Measurements from ENCODE around the gene CEBPZOS. TPM values are rescaled to one million over a fixed set of nuclear protein-coding genes. Genes with fewer than 3 reads are reported as not detected.
"Not testable (repeated sequence)": the region's sequence is repeated elsewhere in the genome, so short reads cannot be mapped to it uniquely, and the experiment has no call there.

CEBPZOS gene
- total RNA-seq, 1 donor from 2014 or later = 4.6 TPM

DNA sequence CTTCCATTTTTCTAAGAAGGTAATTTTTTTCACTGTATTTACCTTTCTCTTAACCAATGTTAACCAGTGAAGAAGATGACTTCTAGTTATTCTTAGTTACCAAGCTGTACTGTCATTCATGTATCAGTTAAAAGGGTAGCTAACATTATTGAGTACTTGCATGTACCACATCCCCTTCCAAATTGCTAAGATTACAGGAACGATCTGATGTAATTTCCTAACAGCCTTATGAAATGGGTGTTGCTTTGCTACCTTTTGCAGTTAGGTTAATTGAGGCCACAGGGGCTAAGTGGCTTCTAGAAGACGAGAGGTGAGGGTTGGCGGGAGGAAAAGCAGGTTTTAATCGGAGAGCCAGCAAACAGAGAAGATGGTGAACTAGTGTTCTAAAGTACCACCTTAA is 6.0 kb upstream of the CEBPZOS start:
- DNase-seq (ENCODE audit: low read depth in 2 of 2) = no peak

DNA sequence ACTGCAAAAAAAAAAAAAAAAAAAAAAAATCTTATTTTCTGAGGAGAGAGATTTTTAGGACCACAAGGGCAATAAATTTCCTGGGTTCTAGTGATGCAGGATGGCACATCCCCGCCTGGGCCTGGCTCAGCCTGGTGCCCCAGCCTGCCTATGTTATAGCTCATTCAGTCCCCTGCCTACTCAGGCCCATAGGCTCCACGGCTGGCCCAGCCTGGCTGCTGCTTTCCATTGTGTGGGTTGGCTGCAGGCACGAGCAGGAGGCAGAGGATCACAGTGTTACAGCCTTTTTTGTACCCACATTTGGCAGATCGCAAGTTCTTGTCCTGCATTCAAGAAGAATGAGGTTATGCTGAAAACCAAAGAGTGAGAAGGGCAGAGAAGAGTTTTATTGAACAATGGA is 5.0 kb upstream of the CEBPZOS start:
- no peak for DNase-seq (ENCODE audit: low read depth in 2 of 2)

DNA sequence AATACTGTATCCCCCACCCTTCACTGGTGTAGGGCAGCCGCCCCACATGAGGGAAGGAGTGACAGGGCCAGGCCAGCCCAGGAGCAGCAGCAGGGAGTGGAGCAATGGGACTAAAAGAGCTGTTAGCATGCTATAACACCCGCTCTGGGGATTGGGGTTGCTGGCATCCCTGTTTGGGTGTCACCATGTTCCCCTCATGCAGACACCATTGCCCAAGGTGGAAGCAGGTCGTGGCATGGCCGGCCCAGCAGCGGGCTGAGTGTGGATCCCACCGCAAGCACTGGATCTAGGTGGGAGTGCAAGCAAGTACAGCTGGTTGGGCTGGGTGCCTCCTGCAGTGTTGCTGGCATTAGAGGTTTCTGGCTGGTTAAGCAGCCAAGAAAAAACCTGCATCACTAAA is 4.5 kb upstream of the CEBPZOS start:
- no peak for DNase-seq (ENCODE audit: low read depth in 2 of 2)

DNA sequence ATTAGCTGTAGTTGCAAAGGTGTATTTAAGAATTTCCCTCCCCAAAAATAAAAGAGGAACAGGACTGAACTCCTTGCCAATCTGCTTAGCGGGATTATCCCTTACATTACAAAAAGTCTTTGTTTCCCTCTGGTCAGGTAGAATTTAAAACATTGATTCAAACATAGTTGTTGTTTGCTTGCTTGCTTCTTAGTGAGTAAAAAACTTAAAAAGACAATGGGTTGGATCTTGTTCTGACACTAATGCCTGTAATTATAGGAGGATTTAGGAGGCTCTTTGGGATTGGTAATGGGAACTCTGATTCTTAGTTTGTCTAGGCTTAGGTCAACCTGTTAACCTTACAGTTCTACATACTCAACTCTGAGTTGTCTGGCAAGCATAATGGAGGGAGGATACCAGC is 3.7 kb upstream of the CEBPZOS start:
- no peak for DNase-seq (ENCODE audit: low read depth in 2 of 2)

DNA sequence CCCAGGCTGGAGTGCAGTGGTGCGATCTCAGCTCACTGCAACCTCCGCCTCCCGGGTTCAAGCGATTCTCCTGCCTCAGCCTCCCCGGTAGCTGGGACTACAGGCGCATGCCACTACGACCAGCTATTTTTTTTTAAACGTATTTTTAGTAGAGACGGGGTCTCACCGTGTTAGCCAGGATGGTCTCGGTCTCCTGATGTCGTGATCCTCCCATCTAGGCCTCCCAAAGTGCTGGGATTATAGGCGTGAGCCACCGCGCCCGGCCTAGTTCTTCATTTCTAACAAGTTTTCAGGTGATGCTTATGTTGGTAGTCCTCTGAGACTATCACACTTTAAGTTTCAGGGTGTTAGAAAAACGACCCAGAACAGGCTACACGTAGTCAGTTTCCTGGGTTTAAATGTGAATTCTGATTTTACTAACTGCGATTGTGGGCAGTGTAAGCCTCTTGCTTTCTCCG is 405 bp upstream of the CEBPZOS start:
- not testable (repeated sequence) for DNase-seq (ENCODE audit: low read depth in 2 of 2)

DNA sequence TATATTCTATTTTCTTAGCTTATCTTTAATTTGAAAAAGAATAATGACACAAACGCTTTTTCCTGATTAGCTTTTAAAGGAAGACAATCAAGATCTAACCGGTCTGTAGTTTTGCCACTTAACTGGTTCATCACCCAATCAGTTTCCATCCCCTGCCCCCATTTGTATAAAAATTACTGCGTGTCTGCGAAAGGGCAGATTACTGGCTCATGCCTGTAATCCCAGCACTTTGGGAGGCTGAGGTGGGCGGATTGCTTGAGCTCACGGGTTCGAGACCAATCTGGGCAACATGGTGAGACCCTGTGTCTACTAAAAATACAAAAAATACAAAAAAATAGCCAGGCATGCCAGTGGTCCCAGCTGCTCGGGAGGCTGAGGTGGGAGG is 2.4 kb downstream of the CEBPZOS start:
- no peak for DNase-seq (ENCODE audit: low read depth in 2 of 2)

DNA sequence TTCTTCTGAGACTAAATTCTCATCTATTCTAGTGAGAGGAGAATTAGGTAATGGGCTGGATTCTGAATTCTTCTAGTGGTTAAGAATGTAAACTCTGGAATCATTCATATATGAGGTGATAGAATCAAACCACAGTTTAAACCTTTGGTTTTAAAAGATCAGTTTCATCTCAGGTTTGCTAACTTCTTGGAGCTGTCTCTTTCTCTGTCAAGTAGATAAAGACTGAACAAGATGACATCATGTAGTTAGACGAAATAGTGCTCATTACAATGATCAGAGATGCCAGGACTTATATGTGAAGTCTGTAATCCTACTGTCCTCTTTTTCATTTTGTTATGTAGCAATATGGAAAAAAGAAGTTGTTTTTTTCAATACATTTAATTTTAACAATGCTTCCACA is 4.9 kb downstream of the CEBPZOS start:
- DNase-seq (ENCODE audit: low read depth in 2 of 2) = no peak

DNA sequence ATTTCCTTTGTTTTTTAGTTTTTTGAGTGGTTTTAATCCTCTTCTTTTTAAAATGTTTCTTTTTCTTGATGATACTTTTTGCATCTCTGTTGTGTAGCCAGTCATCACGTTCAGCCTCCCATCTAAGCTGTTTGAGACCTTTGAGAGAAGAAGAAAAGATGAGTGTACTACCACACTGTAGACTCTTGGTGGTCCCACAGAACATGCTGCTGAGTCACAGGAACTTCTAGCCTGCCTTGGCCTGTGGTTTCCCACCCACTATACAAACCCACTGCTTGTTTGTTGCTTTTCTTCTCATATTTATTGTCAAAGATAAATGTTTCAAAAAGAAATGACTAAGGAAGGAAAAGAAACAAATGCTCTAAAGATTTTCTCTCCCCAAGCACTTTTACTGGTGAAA is 5.5 kb downstream of the CEBPZOS start:
- DNase-seq (ENCODE audit: low read depth in 2 of 2) = peak in 1 of 2 donors; percentile 10

DNA sequence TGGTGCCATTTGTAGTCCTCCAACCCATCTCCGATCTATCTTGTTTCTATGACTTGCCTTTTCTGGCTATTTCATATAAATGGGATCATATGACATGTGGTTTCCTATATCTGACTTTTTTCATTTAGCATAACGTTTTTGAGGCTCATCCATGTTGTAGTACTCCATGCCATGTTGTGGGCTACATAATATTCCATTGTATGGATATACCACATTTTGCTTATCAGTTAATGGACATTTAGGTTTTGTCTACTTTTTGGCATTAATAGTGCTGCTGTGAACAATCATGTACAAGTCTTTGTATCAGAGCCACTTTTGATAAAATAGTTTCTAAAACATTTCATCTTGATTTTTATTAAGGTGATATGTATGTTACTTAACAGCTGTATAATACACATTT is 7.4 kb downstream of the CEBPZOS start:
- no peak for DNase-seq (ENCODE audit: low read depth in 2 of 2)

DNA sequence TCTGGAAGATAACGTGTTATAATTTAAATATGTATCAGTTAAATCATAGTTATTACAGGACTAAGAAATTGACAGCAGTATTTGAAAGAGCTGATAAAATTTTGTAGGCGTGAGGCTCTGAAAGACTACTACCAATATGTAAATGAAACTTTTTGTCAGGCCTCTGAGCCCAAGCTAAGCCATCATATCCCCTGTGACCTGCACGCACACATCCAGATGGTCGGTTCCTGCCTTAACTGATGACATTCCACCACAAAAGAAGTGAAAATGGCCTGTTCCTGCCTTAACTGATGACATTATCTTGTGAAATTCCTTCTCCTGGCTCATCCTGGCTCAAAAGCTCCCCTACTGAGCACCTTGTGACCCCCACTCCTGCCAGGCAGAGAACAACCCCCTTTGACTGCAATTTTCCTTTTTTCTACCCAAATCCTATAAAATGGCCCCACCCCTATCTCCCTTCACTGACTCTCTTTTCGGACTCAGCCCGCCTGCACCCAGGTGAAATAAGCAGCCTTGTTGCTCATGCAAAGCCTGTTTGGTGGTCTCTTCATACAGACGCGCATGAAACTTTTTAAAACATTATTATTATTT is 8.9 kb downstream of the CEBPZOS start:
- not testable (repeated sequence) for DNase-seq (ENCODE audit: low read depth in 2 of 2)

DNA sequence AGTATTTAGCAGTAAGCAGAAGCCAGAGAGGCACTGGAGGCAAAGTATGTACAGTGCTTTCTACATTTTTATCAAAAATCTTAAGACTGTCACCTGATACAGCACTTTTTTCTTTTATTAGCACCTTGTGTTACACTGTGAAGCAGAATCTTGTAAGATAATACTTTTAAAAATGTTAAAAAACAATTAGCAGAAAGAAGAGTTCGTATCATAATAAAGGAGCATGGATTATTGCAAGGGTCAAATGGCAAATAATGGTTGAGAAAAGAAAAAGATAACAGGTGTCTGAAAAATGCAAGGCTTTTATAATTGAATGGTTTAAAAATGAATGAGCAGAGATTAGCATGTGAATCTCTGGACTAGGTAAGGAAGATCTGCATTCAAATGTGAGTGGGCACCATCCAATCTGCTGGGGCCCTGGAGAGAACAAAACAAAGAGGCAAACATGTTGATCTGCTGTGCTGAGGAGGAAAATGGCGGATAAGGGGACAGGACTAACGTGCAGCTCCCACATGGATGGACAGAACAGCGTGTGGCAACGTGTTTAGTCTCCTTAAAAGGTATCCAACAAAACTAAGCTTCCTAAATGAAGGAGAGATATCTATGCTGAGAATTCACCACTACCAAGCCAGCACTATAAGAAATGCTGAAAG is 9.5 kb downstream of the CEBPZOS start:
- no peak for DNase-seq (ENCODE audit: low read depth in 2 of 2)

DNA sequence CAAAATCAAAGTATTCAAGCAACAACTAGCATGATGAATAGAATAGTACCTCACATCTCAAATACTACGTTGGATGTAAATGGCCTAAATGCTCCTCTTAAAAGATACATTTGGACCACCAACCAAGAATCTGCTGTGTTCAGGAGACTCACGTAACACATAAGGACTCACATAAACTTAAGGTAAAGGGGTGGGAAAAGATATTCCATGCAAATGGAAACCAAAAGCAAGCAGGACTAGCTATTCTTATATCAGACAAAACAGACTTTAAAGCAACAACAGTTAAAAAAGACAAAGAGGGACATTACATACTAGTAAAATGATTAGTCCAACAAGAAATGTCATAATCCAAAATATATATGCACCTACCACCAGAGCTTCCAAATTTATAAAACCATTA is 10.5 kb downstream of the CEBPZOS start:
- DNase-seq (ENCODE audit: low read depth in 2 of 2) = not testable (repeated sequence)

DNA sequence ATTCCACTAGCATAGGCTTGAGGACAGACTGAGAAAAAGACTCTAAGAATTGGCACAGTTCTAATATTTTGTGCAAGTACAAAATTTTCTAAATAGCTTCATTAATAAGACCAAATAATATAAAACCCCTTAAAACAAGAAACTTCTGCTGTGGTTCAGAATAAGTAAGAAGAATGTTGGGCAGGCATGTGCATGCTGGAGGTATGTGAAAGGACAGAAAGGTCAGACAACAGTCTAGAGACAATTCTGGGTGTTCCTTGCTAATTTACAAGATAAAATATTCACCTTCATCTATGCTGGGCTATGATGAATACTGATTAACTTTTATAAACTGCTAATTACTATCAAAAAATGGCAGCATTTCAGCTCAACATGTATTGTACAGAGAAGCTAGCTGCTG is 14.9 kb downstream of the CEBPZOS start:
- DNase-seq (ENCODE audit: low read depth in 2 of 2) = no peak

DNA sequence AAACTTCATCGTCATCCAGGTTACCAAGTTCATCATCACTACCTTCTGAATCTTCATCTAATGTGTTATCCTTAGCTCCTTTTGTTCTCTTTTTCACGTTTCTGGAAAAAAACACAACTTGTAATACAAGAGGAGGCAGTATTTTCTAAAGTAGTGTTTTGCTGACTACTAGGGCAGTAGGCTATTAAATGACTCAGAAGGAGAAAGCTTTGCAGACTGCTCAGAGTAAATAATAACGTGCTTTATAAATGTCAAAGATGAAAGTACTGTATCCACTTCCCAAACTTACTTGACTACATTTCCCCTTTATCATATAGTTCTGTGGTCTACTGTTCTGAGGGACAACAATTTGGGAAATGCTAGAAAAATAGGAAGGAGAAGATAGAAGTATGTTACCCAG is 15.6 kb downstream of the CEBPZOS start:
- DNase-seq (ENCODE audit: low read depth in 2 of 2) = no peak

DNA sequence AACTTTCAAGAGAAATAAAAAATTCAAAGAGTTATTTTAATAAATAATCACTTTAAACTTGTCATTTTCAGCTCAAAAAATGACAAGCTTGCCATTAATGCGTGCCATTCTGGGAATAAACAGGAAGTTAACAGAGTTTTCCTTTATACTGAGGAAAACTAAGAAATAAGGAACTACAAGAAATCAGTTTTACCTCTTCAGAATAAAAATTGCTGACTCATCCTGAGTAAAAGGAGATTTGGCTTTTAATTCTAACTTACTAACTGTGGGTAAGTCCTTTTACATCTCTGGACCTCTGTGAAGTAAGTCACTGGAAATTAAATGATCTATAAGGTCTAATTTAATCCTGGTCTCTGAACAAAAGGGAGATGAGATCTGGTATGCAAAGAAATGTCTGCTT is 19.0 kb downstream of the CEBPZOS start:
- DNase-seq (ENCODE audit: low read depth in 2 of 2) = peak in 1 of 2 donors; percentile 9

DNA sequence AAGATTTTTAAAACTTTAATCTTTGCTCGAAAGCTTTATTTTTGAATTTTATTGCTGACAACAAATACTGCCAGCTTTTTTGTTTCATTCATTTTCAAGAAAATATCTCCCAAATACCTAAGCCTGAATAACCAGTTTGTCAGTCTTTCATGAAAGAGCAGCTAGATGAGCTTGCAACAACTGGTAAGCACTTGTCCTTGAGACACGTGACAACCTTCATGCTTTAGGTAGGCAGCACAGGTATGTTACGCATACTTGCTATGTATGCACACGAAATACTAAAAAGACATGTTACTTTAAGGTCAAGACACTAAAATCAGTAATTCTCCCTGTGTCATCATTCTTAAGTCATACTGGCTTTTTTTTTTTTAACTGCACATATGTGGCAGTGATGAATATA is 22.8 kb downstream of the CEBPZOS start:
- no peak for DNase-seq (ENCODE audit: low read depth in 2 of 2)

DNA sequence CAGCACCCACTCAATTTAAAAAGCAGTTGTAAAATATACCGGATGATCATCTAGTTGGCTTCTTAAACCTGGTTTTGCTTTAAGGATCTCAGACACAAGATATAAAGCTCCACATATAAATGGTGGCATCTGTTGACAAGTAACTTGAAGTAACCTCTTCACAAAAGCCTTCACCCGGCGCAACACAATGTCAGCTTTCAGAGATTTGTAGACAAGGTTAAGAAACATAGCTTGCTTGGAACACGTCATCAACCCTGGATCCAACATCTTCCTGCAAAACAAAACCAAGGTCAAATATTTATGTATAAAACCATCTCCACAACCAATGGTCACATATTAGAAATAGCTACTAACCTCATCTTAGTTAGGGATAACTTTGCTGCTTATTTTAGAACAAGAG is 26.8 kb downstream of the CEBPZOS start:
- no peak for DNase-seq (ENCODE audit: low read depth in 2 of 2)

DNA sequence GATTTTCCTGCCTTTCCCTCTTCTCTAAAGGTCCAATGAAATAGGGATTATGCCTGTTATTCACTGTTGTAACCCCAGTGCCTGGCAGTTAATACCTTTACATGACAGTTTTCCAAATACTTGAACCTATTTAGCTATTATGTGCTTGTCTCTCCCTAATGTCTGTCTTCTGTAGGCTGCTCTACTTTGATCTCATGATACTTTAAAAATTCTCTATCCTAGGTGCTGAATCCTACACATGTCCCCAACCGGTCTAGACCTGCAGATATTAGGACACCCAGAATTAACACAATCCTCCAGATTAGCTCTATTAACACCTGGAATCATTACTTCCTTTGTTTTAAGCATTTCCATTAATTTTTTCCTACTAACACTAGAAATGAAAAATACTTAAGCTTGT is 27.8 kb downstream of the CEBPZOS start:
- no peak for DNase-seq (ENCODE audit: low read depth in 2 of 2)

DNA sequence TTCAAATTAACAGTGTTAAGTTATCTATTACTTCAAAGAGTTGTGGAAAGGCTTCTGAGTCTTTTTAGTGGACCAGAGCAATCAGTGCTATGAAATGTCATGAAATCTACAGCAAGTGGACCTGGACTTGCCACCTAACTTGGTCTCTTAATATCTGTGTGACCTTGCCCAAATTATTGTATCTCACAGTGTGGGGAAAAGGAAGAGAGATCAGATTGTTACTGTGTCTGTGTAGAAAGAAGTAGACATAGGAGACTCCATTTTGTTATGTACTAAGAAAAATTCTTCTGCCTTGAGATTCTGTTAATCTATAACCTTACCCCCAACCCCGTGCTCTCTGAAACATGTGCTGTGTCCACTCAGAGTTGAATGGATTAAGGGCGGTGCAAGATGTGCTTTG is 28.8 kb downstream of the CEBPZOS start:
- DNase-seq (ENCODE audit: low read depth in 2 of 2) = not testable (repeated sequence)

DNA sequence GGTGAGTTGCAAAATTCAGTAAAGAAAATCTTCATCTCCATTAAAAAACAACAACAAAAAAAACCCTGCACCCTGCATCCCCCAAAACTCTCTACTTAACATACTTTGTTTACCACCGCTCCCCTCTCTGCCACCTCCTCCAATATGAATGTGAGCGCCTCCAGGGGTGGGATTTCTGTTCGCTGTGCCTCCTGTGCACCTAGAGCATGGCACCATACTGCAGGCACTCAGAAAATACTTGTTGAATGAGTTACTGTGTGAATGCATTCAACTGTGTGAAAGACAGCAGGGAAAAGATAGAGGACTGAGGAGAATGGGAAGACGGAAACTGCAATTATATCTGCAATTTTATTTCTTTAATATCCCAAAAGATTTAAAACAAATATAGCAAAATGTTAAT is 30.6 kb downstream of the CEBPZOS start:
- DNase-seq (ENCODE audit: low read depth in 2 of 2) = no peak

DNA sequence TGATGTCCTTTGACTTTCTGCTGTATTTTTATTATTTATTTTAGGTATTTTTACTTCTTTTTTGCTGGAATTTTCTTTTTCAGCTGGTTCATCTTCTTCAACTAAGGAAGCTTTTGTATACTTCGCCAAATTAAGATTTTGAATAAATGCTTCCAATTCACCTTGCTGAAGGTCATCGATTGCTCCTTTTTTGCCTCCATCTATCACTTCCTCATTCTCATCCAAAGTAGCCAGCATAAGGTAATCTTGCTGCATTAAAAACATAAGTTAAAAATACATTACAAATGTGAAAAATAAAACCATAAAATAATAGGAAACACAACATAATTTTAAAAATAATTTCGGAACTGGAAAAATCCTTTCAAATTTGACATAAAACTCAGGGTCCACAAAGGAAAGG is 32.5 kb downstream of the CEBPZOS start:
- no peak for DNase-seq (ENCODE audit: low read depth in 2 of 2)

DNA sequence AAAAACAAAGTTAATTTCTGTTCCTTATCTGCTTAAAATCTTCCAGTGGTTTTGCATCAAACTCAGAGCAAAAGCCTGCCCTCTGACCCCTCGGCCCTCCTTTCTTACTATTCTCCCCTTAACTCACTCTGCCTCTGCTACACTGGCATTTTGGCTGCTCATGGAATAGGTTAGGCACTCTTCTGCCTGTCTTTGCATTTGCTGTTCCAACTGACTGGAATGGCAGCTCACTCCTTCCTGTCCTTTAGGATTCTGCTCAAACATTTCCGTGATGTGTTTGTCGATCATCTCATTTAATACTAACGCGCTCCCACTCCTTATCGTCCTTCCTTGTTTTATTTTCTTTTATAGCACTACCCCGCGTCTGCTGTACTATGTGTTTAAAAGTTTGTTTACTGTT is 34.3 kb downstream of the CEBPZOS start:
- peak; percentile 23 to 46 for DNase-seq (ENCODE audit: low read depth in 2 of 2)

DNA sequence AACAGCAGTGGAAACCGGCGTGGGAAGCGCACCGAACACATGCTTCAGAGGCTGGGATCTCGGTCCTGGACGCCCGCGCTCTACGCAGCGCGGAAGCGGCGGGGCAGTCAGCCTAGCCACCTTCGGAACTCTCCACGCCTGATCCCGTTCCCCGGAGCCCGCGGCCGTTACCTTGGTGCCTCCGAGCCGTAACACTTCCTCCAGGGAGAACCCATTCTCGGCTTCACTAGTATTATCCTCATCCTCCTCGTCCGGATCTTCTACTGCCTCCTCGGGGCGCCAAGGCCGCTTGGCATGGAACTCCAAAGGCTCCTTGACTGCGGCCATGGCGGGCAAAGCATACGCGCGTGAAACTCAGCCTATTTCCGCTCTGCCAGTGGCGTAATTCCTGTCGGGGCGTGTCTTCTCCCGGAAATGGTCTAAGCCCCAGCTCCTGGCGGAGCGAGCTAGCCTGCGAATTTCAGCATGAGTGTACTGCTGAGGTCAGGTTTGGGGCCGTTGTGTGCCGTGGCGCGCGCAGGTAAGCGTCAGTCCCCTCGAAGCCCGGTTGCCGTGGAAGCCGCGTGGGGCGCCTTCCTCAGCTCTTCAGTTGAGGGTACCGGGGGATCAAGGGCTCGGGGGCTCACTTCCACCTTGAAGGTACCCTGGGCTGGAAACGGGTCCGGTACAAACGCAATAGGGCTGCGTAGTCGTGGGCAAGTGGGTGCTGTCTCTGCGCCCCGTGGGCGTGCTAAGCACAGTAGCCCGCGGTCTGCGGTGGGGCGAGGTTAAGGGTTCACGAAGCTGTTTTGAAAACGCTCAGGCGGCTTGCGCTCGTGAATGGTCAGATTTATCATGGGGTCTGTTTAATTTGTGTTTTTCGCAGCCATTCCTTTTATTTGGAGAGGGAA is 35.2 kb downstream of the CEBPZOS start, which contains the start of the genes CEBPZ and NDUFAF7:
Gene CEBPZ (minus strand): TSS at position 356 of the 890 bp plus-strand sequence. CDS start 29 bp downstream, at position 327.
Gene NDUFAF7 (plus strand): TSS at position 418 of the 890 bp plus-strand sequence. CDS start 48 bp downstream, at position 466.
- peak; percentile 95 for DNase-seq (ENCODE audit: low read depth in 2 of 2)
